Upper lobe of left lung (tissue), 4 donors: ENCODE data around the gene DTWD2.

Source experiments
- CTCF ChIP-seq, 6 experiments: fragments of 450-650 bp in 4 of 6; fragments of 200-600 bp in 2 of 6; sonication (generic) in 2 of 6; IDR thresholded peaks; one replicate each; pipeline ENCODE4 v1.5.1; 2016 to 2019; ENCODE audit warnings: antibody characterized with exemption in 6 of 6
- EP300 ChIP-seq, 4 donors: sonication (generic); formaldehyde crosslinking; IDR thresholded peaks; one replicate each; pipeline ENCODE4 v1.5.1; 2017; ENCODE audit warnings: antibody characterized with exemption in 4 of 4, control low read depth in 2 of 4
- POLR2A ChIP-seq, 4 donors: fragments of 450-650 bp; IDR thresholded peaks; one replicate each; pipeline ENCODE4 v1.5.1; 2016 to 2017; ENCODE audit warnings: antibody characterized with exemption in 4 of 4, mild to moderate bottlenecking in 2 of 4

GRCh38 chr5:119011186-119011585 is 22.8 kb upstream of the DTWD2 start:
- TF ChIP-seq CTCF (IDR thresholded peaks at IDR 0.05) (no peak), EP300 (IDR thresholded peaks at IDR 0.05) (no peak), POLR2A (IDR thresholded peaks at IDR 0.05) (no peak)
